Large intestine (tissue), 3 donors: ENCODE measurements around the gene DBNL. TPM values are rescaled to one million over a fixed set of nuclear protein-coding genes. Genes with fewer than 3 reads are reported as not detected.

Experiments used
- DNase-seq, 2 donors: peaks; one replicate each; pipeline versions ENCODE4 v3.0.0 to v3.0.0-alpha.2; 2013
- H3K27ac ChIP-seq: one replicate; pipeline ENCODE4 v1.5.1; 2013; ENCODE audit warnings: low read length
- H3K27me3 ChIP-seq: 2 replicates; pipeline ENCODE4 v1.6.1; 2013; ENCODE audit warnings: low read length; ENCODE audit not compliant: control insufficient read depth, insufficient read depth
- H3K36me3 ChIP-seq: 2 replicates; pipeline ENCODE4 v1.6.1; 2013; ENCODE audit warnings: low read length; ENCODE audit not compliant: control insufficient read depth, insufficient read depth
- H3K4me1 ChIP-seq: one replicate; pipeline ENCODE4 v1.6.1; 2013; ENCODE audit warnings: low read length; ENCODE audit not compliant: control insufficient read depth, insufficient read depth
- H3K4me3 ChIP-seq: one replicate; pipeline ENCODE4 v1.5.1; 2013; ENCODE audit warnings: low read length
- H3K9me3 ChIP-seq: one replicate; pipeline ENCODE4 v1.6.1; 2013; ENCODE audit warnings: mild to moderate bottlenecking, low read depth, low read length, moderate library complexity; ENCODE audit not compliant: control insufficient read depth
- WGBS: methylation state at CpG from one replicate; pipeline ENCODE4 v1.1.5; 2013; ENCODE audit warnings: low lambda C conversion rate; ENCODE audit not compliant: insufficient coverage; 5-methylcytosine and 5-hydroxymethylcytosine counted together
- polyA plus RNA-seq: library from polyadenylated mRNA; unstranded; fragments of 120-200 nt; gene quantifications from one replicate; pipeline ENCODE4 v1.2.1, GENCODE V29; 2013

The DBNL gene
- polyA plus RNA-seq, 1 donor: 66.1 TPM

GRCh38 chr7:44106311-44107065 is 62.0 kb downstream of the DBNL start:
- no CpG with 5 or more reads among the region's 10 CpGs for WGBS
- Histone ChIP-seq H3K9me3 (peaks cover 3% of the 10 kb centered on the region), H3K36me3 (peaks cover 9% of the 10 kb centered on the region), H3K4me1 (no peaks in the 10 kb centered on the region), H3K27me3 (peaks cover 44% of the 10 kb centered on the region), H3K4me3 (no peak overlapping the region), H3K27ac (no peak overlapping the region)
- DNase-seq: no peak

- Histone ChIP-seq H3K9me3 (peaks cover 3% of the 10 kb centered on the region), H3K27ac (no peak overlapping the region), H3K27me3 (peaks cover 41% of the 10 kb centered on the region), H3K4me1 (no peaks in the 10 kb centered on the region), H3K36me3 (peaks cover 9% of the 10 kb centered on the region), H3K4me3 (no peak overlapping the region)
- no CpG with 5 or more reads among the region's 18 CpGs for WGBS
- no peak for DNase-seq
These were observed 62.8 kb downstream of the DBNL start for GRCh38 chr7:44107116-44107960.

GRCh38 chr7:44107961-44108767 is 63.7 kb downstream of the DBNL start:
- no peak for DNase-seq

GRCh38 chr7:44108768-44109750 is 64.6 kb downstream of the DBNL start:
- WGBS: no CpG with 5 or more reads among the region's 21 CpGs
- peaks cover 12% of the 10 kb centered on the region for H3K36me3 ChIP-seq
- H3K9me3 ChIP-seq: peaks cover 7% of the 10 kb centered on the region
- no peak overlapping the region for H3K27ac ChIP-seq
- H3K27me3 ChIP-seq: peaks cover 30% of the 10 kb centered on the region
- no peak overlapping the region for H3K4me3 ChIP-seq
- no peaks in the 10 kb centered on the region for H3K4me1 ChIP-seq
- no peak for DNase-seq

More at GRCh38 chr7:44107961-44108767, 63.7 kb downstream of the DBNL start:
- Histone ChIP-seq H3K9me3 (peaks cover 3% of the 10 kb centered on the region), H3K36me3 (peaks cover 9% of the 10 kb centered on the region), H3K27ac (no peak overlapping the region), H3K4me1 (no peaks in the 10 kb centered on the region), H3K27me3 (peaks cover 38% of the 10 kb centered on the region), H3K4me3 (no peak overlapping the region)
- no CpG with 5 or more reads among the region's 21 CpGs for WGBS

GRCh38 chr7:44109991-44110390 is 65.5 kb downstream of the DBNL start:
- no peak overlapping the region for H3K27ac ChIP-seq
- DNase-seq: no peak
- peaks cover 20% of the 10 kb centered on the region for H3K36me3 ChIP-seq
- H3K4me1 ChIP-seq: no peaks in the 10 kb centered on the region
- H3K4me3 ChIP-seq: no peak overlapping the region
- H3K27me3 ChIP-seq: peaks cover 23% of the 10 kb centered on the region
- no CpG with 5 or more reads among the region's 18 CpGs for WGBS
- peaks cover 4% of the 10 kb centered on the region for H3K9me3 ChIP-seq

GRCh38 chr7:44110719-44111635 is 66.5 kb downstream of the DBNL start:
- Histone ChIP-seq H3K27ac (no peak overlapping the region), H3K4me3 (no peak overlapping the region), H3K9me3 (peaks cover 4% of the 10 kb centered on the region), H3K36me3 (peaks cover 30% of the 10 kb centered on the region), H3K4me1 (no peaks in the 10 kb centered on the region), H3K27me3 (peaks cover 13% of the 10 kb centered on the region)
- no CpG with 5 or more reads among the region's 27 CpGs for WGBS
- DNase-seq: no peak

Other genes with a start within 250 kb of the DBNL start
- 83.9 TPM for gene MRPS24, start 175.2 kb upstream of the DBNL start, polyA plus RNA-seq
- 47.8 TPM for gene URGCP, start 138.1 kb upstream of the DBNL start, polyA plus RNA-seq
- gene UBE2D4, start 118.3 kb upstream of the DBNL start, polyA plus RNA-seq: 13.3 TPM
- 0.72 TPM for gene SPDYE1, start 46.8 kb upstream of the DBNL start, polyA plus RNA-seq
- 4.0 TPM for gene PGAM2, start 20.9 kb downstream of the DBNL start, polyA plus RNA-seq
- gene POLM, start 37.8 kb downstream of the DBNL start, polyA plus RNA-seq: 22.7 TPM
- gene AEBP1, start 59.6 kb downstream of the DBNL start, polyA plus RNA-seq: 23.1 TPM
- gene POLD2, start 78.8 kb downstream of the DBNL start, polyA plus RNA-seq: 64.1 TPM
- gene MYL7, start 96.6 kb downstream of the DBNL start, polyA plus RNA-seq: 0.52 TPM
- 2.3 TPM for gene GCK, start 144.7 kb downstream of the DBNL start, polyA plus RNA-seq
- gene YKT6, start 156.3 kb downstream of the DBNL start, polyA plus RNA-seq: 65.6 TPM